K562 (cell line): ENCODE data around the gene EXOC6. TPM values are rescaled to one million over a fixed set of nuclear protein-coding genes. Genes with fewer than 3 reads are reported as not detected.

Experiments used
- ATAC-seq: fragments of 200-7000 bp; cut with Tn5 transposase; 3 replicates; pipeline ENCODE4 v1.9.1; 2020; ENCODE audit warnings: moderate library complexity
- BruUV-seq: library from RNA; stranded (reverse); fragments of 400-500 nt; replicated peaks from 2 replicates; lab custom pipeline; 2021; lab: Mats Ljungman, UMichigan
- CTCF ChIA-PET: fragments of 300-600 bp; formaldehyde crosslinking; extraction: SDS; loops from one replicate; lab custom pipeline; 2021; ENCODE audit warnings: low intra/inter-chr PET ratio; lab: Yijun Ruan, JAX
- POLR2A ChIA-PET: fragments of 300-600, 350-650 bp; sonication (Branson Sonifier 250); formaldehyde crosslinking; extraction: SDS; loops from one replicate; lab custom pipeline; 2021; ENCODE audit warnings: antibody characterized with exemption, inconsistent platforms; lab: Yijun Ruan, JAX
- DNase-seq, 4 experiments: peaks; one replicate each; pipeline versions ENCODE4 v3.0.0 to v3.0.0-alpha.2; 2011 to 2018; ENCODE audit warnings: low spot score in 3 of 4, mixed read lengths in 3 of 4; ENCODE audit errors: extremely low read depth in 1 of 4
- FAIRE-seq: peaks from 2 replicates; lab custom pipeline; 2011; peaks lifted over from hg19 to GRCh38; lab: Jason Lieb, UNC
- H2AFZ ChIP-seq: 2 replicates; pipeline ENCODE4 v1.6.0; 2011; ENCODE audit warnings: low read depth, low read length, control low read depth, inconsistent platforms
- H3K27ac ChIP-seq: fragments of 200-600 bp; 3 replicates; pipeline ENCODE4 v1.8.0; 2011; ENCODE audit warnings: low read depth, mild to moderate bottlenecking, control low read depth, inconsistent platforms, low read length, moderate library complexity, mixed read lengths; ENCODE audit errors: extremely low read depth
- H3K27me3 ChIP-seq, 2 experiments: fragments of 300-600 bp in 1 of 2; 2 replicates in 1 of 2; 3 replicates in 1 of 2; pipeline versions ENCODE4 v1.6.0 to v1.8.0; 2011; ENCODE audit warnings: inconsistent platforms in 2 of 2, low read length in 2 of 2, mild to moderate bottlenecking in 1 of 2, mixed read lengths in 1 of 2, moderate library complexity in 1 of 2; ENCODE audit not compliant: control insufficient read depth in 2 of 2, insufficient read depth in 2 of 2
- H3K36me3 ChIP-seq: fragments of 300-600 bp; 3 replicates; pipeline ENCODE4 v1.8.0; 2011; ENCODE audit warnings: mild to moderate bottlenecking, low read length, inconsistent platforms; ENCODE audit not compliant: control insufficient read depth, insufficient read depth
- H3K4me1 ChIP-seq, 2 experiments: fragments of 200-600 bp in 1 of 2; replicated peaks in 1 of 2; 2 replicates in 1 of 2; 3 replicates in 1 of 2; pipeline versions ENCODE4 v1.5.1 to v1.8.0; 2011; ENCODE audit warnings: inconsistent platforms in 2 of 2, low read length in 2 of 2, mild to moderate bottlenecking in 1 of 2, mixed read lengths in 1 of 2, moderate library complexity in 1 of 2; ENCODE audit not compliant: control insufficient read depth in 2 of 2, insufficient read depth in 2 of 2
- H3K4me2 ChIP-seq: 2 replicates; pipeline ENCODE4 v1.6.1; 2011; ENCODE audit warnings: low read length, control low read depth, inconsistent platforms, mixed read lengths; ENCODE audit not compliant: insufficient read depth
- H3K4me3 ChIP-seq: fragments of 200-600 bp; sonication (generic), shearing (Covaris generic); 2 replicates; pipeline ENCODE4 v1.5.1; 2016; ENCODE audit warnings: control low read depth, inconsistent platforms
- H3K79me2 ChIP-seq: fragments of 200-600 bp; 3 replicates; pipeline ENCODE4 v1.8.0; 2011; ENCODE audit warnings: low read length, inconsistent platforms; ENCODE audit not compliant: control insufficient read depth, insufficient read depth
- H3K9ac ChIP-seq, 2 experiments: 2 replicates each; pipeline versions ENCODE4 v1.6.0 to v1.6.1; 2011; ENCODE audit warnings: low read depth in 2 of 2, low read length in 2 of 2, control low read depth in 1 of 2, inconsistent platforms in 1 of 2, mild to moderate bottlenecking in 1 of 2, mixed read lengths in 1 of 2; ENCODE audit not compliant: insufficient read depth in 1 of 2
- H3K9me1 ChIP-seq: one replicate; pipeline ENCODE4 v1.6.0; 2011; ENCODE audit warnings: inconsistent platforms, mild to moderate bottlenecking, low read length, moderate library complexity; ENCODE audit not compliant: control insufficient read depth, insufficient read depth
- H3K9me3 ChIP-seq: replicated peaks from 2 replicates; pipeline ENCODE4 v1.5.1; 2011; ENCODE audit warnings: low read depth, low read length, inconsistent platforms; ENCODE audit not compliant: control insufficient read depth, insufficient read depth
- H4K20me1 ChIP-seq: replicated peaks from 2 replicates; pipeline ENCODE4 v1.6.1; 2011; ENCODE audit warnings: low read length, inconsistent platforms, mixed read lengths; ENCODE audit not compliant: control insufficient read depth, insufficient read depth
- CBX3 ChIP-seq, 2 experiments: IDR thresholded peaks; 1 replicate in 1 of 2; 2 replicates in 1 of 2; pipeline ENCODE4 v1.6.1; 2012; ENCODE audit warnings: inconsistent platforms in 2 of 2, low read length in 2 of 2, borderline replicate concordance in 1 of 2, control low read depth in 1 of 2
- E2F8 ChIP-seq: fragments of 450-650 bp; IDR thresholded peaks from 2 replicates; pipeline ENCODE4 v1.7.1; 2018; ENCODE audit warnings: mild to moderate bottlenecking, low read depth; ENCODE audit not compliant: partially characterized antibody
- SIRT6 ChIP-seq: IDR thresholded peaks from one replicate; pipeline ENCODE4 v1.6.1; 2012; ENCODE audit warnings: low read depth, mild to moderate bottlenecking, control low read depth, inconsistent platforms, low read length, moderate library complexity
- TCFL5 ChIP-seq: fragments of 250-450 bp; sonication (Bioruptor Pico); conservative IDR thresholded peaks from 2 replicates; pipeline ENCODE4 v1.6.1; 2021; ENCODE audit warnings: mild to moderate bottlenecking, moderate library complexity, matching md5 sums
- ZNF24 ChIP-seq: fragments of 450-650 bp; IDR thresholded peaks from 2 replicates; pipeline ENCODE4 v1.6.1; 2016
- ZNF507 ChIP-seq: conservative IDR thresholded peaks from 2 replicates; pipeline ENCODE4 v1.6.1; 2017; ENCODE audit warnings: missing genetic modification characterization, missing compliant biosample characterization
- WGBS: fragments of 100-300 bp; shearing (Covaris generic); methylation state at CpG from one replicate; pipeline ENCODE4 v1.1.6; 2016; ENCODE audit warnings: low coverage, mixed read lengths; ENCODE audit not compliant: insufficient coverage; ENCODE audit errors: missing lambda C conversion rate; 5-methylcytosine and 5-hydroxymethylcytosine counted together
- in situ Hi-C: fragments of 300-500 bp; cut with MboI; formaldehyde crosslinking; loops from 4 replicates; pipeline ENCODE4 v1.15.0; 2018; ENCODE audit warnings: inconsistent platforms, mixed read lengths
- intact Hi-C: fragments of 100-400 bp; cut with micrococcal nuclease; formaldehyde crosslinking; loops from 2 replicates; pipeline ENCODE4 v1.14.2; 2022
- polyA plus RNA-seq, 8 experiments: library from polyadenylated mRNA; depleted of rRNA in 4 of 8; stranded (reverse) in 5 of 8; unstranded in 3 of 8; fragments of >200 nt; fragmentation: Nextera tagmentation in 2 of 8; fragmentation: Illumina TruSeq in 1 of 8; extraction: Ambion mirVana in 2 of 8; extraction: Trizol in 1 of 8; gene quantifications; 2 replicates each; pipeline versions ENCODE4 v1.2.1 to v1.2.3, GENCODE V29; 2011 to 2014; ENCODE audit warnings: inconsistent platforms in 1 of 8, missing spikeins in 1 of 8
- total RNA-seq, 7 experiments: library from RNA; depleted of rRNA in 6 of 7; stranded (reverse); fragments of >200 nt in 6 of 7; fragmentation: Illumina TruSeq in 2 of 7; extraction: Trizol in 2 of 7; gene quantifications; 2 replicates each; pipeline versions ENCODE4 v1.2.1 to v1.2.3, GENCODE V29; 2011 to 2021; ENCODE audit warnings: low replicate concordance in 1 of 7

EXOC6 gene
- total and polyA plus RNA-seq, 9 of the 15 experiments (the other 6 are each of a cell fraction or from before 2014, with no cell fraction given) = 13.9 to 42.8 (median 24.9) TPM

DNA sequence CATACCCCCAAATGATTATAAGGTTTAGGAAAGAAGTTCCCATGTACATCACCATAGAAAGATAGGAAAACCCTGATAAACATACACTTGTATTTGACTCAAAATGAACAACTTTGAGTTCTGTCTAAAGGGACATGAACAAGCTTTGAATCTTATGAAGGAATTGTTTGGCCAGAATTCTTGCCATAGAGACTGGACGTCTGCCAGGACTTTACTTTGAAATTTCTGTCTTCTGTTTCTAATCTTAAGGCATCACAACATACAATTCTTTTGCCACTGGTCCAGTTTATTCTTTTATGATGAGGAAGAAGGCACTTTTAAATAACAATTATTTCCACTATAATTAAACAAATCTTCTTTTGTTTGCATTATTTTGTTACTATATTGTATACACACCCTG lies 186.1 kb downstream of the EXOC6 start (continued):
- no peak for TF ChIP-seq CBX3 (IDR thresholded peaks at IDR 0.05; ENCODE audit: borderline replicate concordance in 1 of 2, low read length in 2 of 2)
- no peak for TF ChIP-seq E2F8
- TF ChIP-seq SIRT6 = no peak
- TF ChIP-seq ZNF507 (tag) = no peak
- TF ChIP-seq ZNF24 = no peak

DNA sequence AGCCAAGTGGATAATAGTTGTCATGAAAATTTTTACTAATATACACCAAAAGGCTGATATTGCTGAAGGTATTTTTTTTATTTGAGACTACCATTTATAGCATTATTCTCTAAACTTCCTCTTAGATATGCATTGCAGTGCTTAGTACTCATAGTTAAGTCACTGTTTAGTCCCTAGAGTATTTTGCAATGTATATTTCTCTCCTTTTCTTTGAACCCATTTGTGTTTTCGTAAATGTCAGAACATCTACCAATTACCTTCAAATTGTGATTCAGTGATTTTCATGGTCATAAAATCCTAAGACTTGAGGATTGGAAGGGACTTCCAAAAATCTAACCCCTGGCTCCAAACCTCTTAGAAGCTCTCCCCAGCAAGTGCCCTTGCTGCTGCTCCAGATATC lies 190.8 kb downstream of the EXOC6 start:
- TF ChIP-seq TCFL5 (CRISPR knock-in tag) = no peak
- Histone ChIP-seq H4K20me1 (no peaks in the 10 kb centered on the region), H3K36me3 (peaks cover 2% of the 10 kb centered on the region; the same call in 2 of the 3 replicates), H3K27ac (no peak overlapping the region), H3K27me3 (no peaks in the 10 kb centered on the region), H3K9ac (no peak overlapping the region), H3K4me3 (no peak overlapping the region), H3K9me3 (no peaks in the 10 kb centered on the region), H3K4me2 (no peak overlapping the region), H3K79me2 (no peaks in the 10 kb centered on the region), H3K9me1 (no peaks in the 10 kb centered on the region), H3K4me1 (no peaks in the 10 kb centered on the region; a peak in 2 of 5 replicates), H2AFZ (no peak overlapping the region)
- FAIRE-seq (no peak), DNase-seq (no peak), ATAC-seq (no peak)
- in situ Hi-C loops = no loop called here
- ChIA-PET CTCF (interaction anchor here (1.2 to 1.3 kb wide), 2 partner anchors 74 to 155 kb away, joined by 4 read pairs; no protein-coding TSS in a partner anchor), POLR2A (interaction anchor here (1.1 kb wide), 1 partner anchor 16 kb away, joined by 3 read pairs; no protein-coding TSS in a partner anchor)
- intact Hi-C loops = loop anchor here (1.0 to 2.0 kb wide), 2 partner anchors 74 to 154 kb away; no protein-coding TSS in a partner anchor
- no TSS peak for BruUV-seq
- 100% methylated on average over 1 of the region's 1 CpG for WGBS
